Activated CD8-positive, alpha-beta T cell treated with anti-CD3 and anti-CD28 coated beads for 36 hours (primary cell): ENCODE measurements around the gene PCBP4. TPM values are rescaled to one million over a fixed set of nuclear protein-coding genes. Genes with fewer than 3 reads are reported as not detected.

Experiments used
- ATAC-seq: fragments of 200-7000 bp; cut with Tn5 transposase; one replicate; pipeline ENCODE4 v1.10.0; 2021; ENCODE audit warnings: mild to moderate bottlenecking, moderate library complexity
- CTCF ChIA-PET: fragments of 350-600 bp; sonication (Branson Sonifier 250); formaldehyde crosslinking; loops from one replicate; lab custom pipeline; 2021; ENCODE audit warnings: antibody characterized with exemption; lab: Charles Lee
- POLR2A ChIA-PET: fragments of 350-600 bp; sonication (Branson Sonifier 250); formaldehyde crosslinking; loops from one replicate; lab custom pipeline; 2021; ENCODE audit warnings: antibody characterized with exemption; lab: Charles Lee
- DNase-seq: peaks from one replicate; pipeline ENCODE4 v3.0.0-alpha.2; 2020
- H3K27ac Mint-ChIP-seq: one replicate; pipeline ENCODE4 v1.8.0; 2021; ENCODE audit warnings: mild to moderate bottlenecking, mixed read lengths
- H3K27me3 Mint-ChIP-seq: one replicate; pipeline ENCODE4 v1.8.0; 2021; ENCODE audit warnings: mixed read lengths
- H3K36me3 Mint-ChIP-seq: one replicate; pipeline ENCODE4 v1.8.0; 2021; ENCODE audit warnings: low read depth, mixed read lengths
- H3K4me1 Mint-ChIP-seq: one replicate; pipeline ENCODE4 v1.8.0; 2021; ENCODE audit warnings: low read depth, mixed read lengths
- H3K4me3 Mint-ChIP-seq: one replicate; pipeline ENCODE4 v1.8.0; 2021; ENCODE audit warnings: mild to moderate bottlenecking, moderate library complexity, mixed read lengths
- H3K9me3 Mint-ChIP-seq: one replicate; pipeline ENCODE4 v1.8.0; 2021; ENCODE audit warnings: mixed read lengths
- intact Hi-C: fragments of 100-400 bp; cut with micrococcal nuclease; formaldehyde crosslinking; loops from one replicate; pipeline ENCODE4 v1.10.0; 2022
- total RNA-seq, 2 experiments: library from RNA; stranded (reverse); gene quantifications; one replicate each; pipeline ENCODE4 v1.2.3, GENCODE V29; 2021
- TF ChIP-seq, protein P1 (sequence below): fragments of 200-600 bp; IDR thresholded peaks from one replicate; pipeline ENCODE4 v1.8.0; 2022; ENCODE audit warnings: antibody characterized with exemption, mild to moderate bottlenecking

The PCBP4 gene
- total RNA-seq, 2 experiments from 2014 or later, result 8.4 to 9.6 TPM

DNA sequence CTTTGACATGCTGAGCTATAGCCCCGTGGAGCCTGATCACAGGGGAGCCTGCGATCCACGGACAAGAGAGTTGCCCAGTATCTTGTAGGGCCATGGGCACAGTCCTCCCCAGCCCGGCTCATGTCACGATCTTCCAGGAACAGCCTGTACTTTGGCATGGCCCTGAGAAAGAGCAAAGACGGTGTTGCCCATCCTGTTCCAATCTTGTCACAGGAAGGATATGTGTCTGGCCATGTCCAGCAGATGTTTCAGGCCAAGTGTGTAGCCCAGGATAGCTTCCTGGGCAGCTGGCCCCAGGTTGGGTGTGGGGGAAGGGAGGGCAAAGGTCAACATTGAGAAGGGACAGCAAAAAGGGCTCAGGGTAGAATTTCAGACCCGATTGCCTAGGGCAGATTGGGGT is 45.4 kb upstream of the PCBP4 start:
- H3K9me3 Mint-ChIP-seq, result no peaks in the 10 kb centered on the region
- H3K4me3 Mint-ChIP-seq, result no peak overlapping the region
- CTCF ChIA-PET, result interaction anchor here (1.0 to 3.0 kb wide), 6 partner anchors 12 to 415 kb away, joined by 3 to 8 read pairs (median 4); no protein-coding TSS in a partner anchor
- intact Hi-C loops, result no loop called here
- no peaks in the 10 kb centered on the region for H3K4me1 Mint-ChIP-seq
- DNase-seq (no peak), ATAC-seq (no peak)
- H3K36me3 Mint-ChIP-seq, result no peaks in the 10 kb centered on the region
- POLR2A ChIA-PET, result no interaction called here
- no peaks in the 10 kb centered on the region for H3K27me3 Mint-ChIP-seq
- no peak overlapping the region for H3K27ac Mint-ChIP-seq
- TF ChIP-seq, protein P1, sequence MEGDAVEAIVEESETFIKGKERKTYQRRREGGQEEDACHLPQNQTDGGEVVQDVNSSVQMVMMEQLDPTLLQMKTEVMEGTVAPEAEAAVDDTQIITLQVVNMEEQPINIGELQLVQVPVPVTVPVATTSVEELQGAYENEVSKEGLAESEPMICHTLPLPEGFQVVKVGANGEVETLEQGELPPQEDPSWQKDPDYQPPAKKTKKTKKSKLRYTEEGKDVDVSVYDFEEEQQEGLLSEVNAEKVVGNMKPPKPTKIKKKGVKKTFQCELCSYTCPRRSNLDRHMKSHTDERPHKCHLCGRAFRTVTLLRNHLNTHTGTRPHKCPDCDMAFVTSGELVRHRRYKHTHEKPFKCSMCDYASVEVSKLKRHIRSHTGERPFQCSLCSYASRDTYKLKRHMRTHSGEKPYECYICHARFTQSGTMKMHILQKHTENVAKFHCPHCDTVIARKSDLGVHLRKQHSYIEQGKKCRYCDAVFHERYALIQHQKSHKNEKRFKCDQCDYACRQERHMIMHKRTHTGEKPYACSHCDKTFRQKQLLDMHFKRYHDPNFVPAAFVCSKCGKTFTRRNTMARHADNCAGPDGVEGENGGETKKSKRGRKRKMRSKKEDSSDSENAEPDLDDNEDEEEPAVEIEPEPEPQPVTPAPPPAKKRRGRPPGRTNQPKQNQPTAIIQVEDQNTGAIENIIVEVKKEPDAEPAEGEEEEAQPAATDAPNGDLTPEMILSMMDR, result no peak

DNA sequence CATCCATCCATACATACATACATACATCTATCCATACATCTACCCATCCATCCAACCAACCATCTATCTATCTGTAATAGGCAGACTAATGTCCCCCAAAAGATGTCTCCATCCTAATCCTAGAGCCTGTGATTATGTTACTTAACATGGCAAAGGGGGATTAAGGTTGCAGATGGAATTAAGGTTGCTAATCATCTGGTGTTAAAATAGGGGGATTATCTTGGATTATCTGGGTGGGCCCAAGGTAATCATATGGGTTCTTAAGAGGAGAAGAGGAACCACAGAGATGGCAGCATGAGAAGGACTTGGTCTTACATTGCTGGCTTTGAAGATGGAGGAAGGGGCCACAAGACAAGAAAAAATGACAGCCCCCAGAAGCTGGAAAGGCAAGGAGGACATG is 43.2 kb upstream of the PCBP4 start:
- intact Hi-C loops, result no loop called here
- peaks cover 8% of the 10 kb centered on the region for H3K4me1 Mint-ChIP-seq
- TF ChIP-seq, protein P1, result no peak
- DNase-seq (no peak), ATAC-seq (no peak)
- H3K4me3 Mint-ChIP-seq, result no peak overlapping the region
- H3K9me3 Mint-ChIP-seq, result no peaks in the 10 kb centered on the region
- H3K27ac Mint-ChIP-seq, result no peak overlapping the region
- POLR2A ChIA-PET, result no interaction called here
- no peaks in the 10 kb centered on the region for H3K27me3 Mint-ChIP-seq
- CTCF ChIA-PET, result interaction anchor here (3.0 kb wide), 1 partner anchor 113 kb away, joined by 8 read pairs; no protein-coding TSS in a partner anchor
- H3K36me3 Mint-ChIP-seq, result no peaks in the 10 kb centered on the region

DNA sequence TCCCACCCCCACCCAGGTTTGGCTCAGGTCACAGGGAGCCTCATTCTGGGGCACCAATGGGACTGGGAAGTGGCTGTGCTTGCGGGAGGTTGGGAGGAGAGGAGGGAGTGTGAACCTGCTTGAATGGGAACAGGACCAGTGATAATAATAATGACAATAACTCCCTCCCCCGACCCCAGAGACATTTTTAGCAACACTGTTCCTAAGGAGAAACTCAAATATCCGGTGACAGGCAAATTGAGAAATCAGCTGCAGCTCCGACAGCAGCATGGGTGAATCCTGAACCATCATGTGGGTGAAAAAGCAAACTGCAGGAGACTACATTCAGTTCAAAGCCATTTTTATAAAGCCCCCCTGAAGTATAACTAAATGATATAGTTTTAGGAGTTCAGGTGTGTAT is 40.0 kb upstream of the PCBP4 start:
- POLR2A ChIA-PET, result interaction anchor here (0.6 kb wide), 1 partner anchor 26 kb away, joined by 3 read pairs; no protein-coding TSS in a partner anchor
- DNase-seq (no peak), ATAC-seq (no peak)
- intact Hi-C loops, result no loop called here
- H3K9me3 Mint-ChIP-seq, result no peaks in the 10 kb centered on the region
- no peak overlapping the region for H3K4me3 Mint-ChIP-seq
- TF ChIP-seq, protein P1, result no peak
- no peaks in the 10 kb centered on the region for H3K36me3 Mint-ChIP-seq
- no peak overlapping the region for H3K27ac Mint-ChIP-seq
- H3K4me1 Mint-ChIP-seq, result peaks cover 8% of the 10 kb centered on the region
- CTCF ChIA-PET, result interaction anchor here (0.9 to 1.0 kb wide), 2 partner anchors 9 to 138 kb away, joined by 3 read pairs; no protein-coding TSS in a partner anchor
- H3K27me3 Mint-ChIP-seq, result no peaks in the 10 kb centered on the region

DNA sequence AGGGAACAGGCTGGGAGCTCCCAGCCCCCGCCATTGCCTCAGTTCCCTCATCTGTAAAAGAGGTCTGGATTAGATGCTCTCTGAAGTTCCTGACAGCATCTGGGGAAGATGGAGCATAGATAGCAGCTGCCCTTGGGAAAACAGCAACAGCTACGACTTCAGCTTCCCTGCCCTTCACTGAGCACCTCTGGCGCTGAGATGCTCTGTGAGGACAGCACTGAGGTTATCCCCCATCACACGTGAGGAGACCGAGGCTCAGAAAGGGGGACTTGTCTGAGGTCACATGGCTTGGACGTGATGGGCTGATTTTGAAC is 39.5 kb upstream of the PCBP4 start:
- no peaks in the 10 kb centered on the region for H3K36me3 Mint-ChIP-seq
- no peak overlapping the region for H3K4me3 Mint-ChIP-seq
- no peak for DNase-seq
- ChIA-PET CTCF (interaction anchor here (1.0 kb wide), 1 partner anchor 138 kb away, joined by 3 read pairs; no protein-coding TSS in a partner anchor), POLR2A (no interaction called here)
- H3K4me1 Mint-ChIP-seq, result peaks cover 8% of the 10 kb centered on the region
- H3K9me3 Mint-ChIP-seq, result no peaks in the 10 kb centered on the region
- no peaks in the 10 kb centered on the region for H3K27me3 Mint-ChIP-seq
- TF ChIP-seq, protein P1, result no peak
- ATAC-seq, result no peak
- no peak overlapping the region for H3K27ac Mint-ChIP-seq
- intact Hi-C loops, result no loop called here

DNA sequence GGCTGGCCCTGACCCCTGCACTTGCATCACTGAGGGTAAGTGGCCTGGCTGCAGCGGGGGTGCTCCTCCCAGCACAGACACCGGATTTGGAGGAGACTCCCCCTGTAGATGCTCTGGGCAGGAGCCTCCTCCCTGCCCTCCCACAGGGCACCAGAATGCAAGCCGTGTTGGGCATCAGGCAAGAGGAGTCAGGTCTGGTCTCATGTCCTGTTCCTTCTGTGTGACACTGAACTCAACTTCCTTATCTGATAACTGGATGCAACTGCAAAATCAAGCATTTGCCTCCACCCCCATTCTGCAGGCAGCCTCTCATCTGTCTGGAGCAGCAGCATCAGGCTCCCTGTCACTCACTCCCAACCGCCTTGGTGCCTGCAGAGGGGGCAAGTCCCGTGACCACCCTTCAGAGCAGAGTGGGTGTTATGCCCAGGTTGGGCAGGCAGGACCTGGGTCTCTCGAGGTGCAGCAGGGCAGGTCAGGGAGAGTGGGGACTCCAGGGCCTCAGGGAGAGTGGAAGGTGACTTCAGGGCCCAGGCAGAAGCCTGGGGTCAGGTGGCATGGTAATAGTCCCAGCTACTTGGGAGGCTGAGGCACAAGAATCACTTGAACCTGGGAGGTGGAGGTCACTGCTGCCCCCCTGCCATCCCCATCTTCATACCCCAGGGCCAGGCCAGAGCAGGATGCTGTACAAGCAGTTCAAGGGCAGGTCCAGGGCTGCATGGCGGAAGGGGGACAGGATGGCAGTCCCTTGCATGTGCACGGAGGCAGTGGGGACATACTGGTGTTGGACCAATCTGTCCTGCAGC is 39.0 kb upstream of the PCBP4 start:
- POLR2A ChIA-PET, result interaction anchor here (1.2 kb wide), 1 partner anchor 10 kb away, joined by 3 read pairs; the partner anchor contains the start of gene RPL29
- intact Hi-C loops, result no loop called here
- Mint-ChIP-seq H3K4me3 (no peak overlapping the region), H3K36me3 (no peaks in the 10 kb centered on the region), H3K27ac (no peak overlapping the region), H3K9me3 (no peaks in the 10 kb centered on the region), H3K27me3 (no peaks in the 10 kb centered on the region), H3K4me1 (peaks cover 10% of the 10 kb centered on the region)
- ATAC-seq (no peak), DNase-seq (no peak)
- CTCF ChIA-PET, result interaction anchor here (0.9 to 6.2 kb wide), 4 partner anchors 112 to 140 kb away, joined by 3 to 83 read pairs (median 3); no protein-coding TSS in a partner anchor
- TF ChIP-seq, protein P1, result no peak
